NCI-H446 treated with DMSO at 0.1 percent for 48 hours (cell line): ENCODE data around the gene STK38.

Source experiments
- DNase-seq: peaks from one replicate; lab custom pipeline; 2025; lab: John Stamatoyannopoulos, UW

STK38 gene

GRCh38 chr6:36563928-36564284 is 16.6 kb upstream of the STK38 start:
- DNase-seq: no peak

DNA sequence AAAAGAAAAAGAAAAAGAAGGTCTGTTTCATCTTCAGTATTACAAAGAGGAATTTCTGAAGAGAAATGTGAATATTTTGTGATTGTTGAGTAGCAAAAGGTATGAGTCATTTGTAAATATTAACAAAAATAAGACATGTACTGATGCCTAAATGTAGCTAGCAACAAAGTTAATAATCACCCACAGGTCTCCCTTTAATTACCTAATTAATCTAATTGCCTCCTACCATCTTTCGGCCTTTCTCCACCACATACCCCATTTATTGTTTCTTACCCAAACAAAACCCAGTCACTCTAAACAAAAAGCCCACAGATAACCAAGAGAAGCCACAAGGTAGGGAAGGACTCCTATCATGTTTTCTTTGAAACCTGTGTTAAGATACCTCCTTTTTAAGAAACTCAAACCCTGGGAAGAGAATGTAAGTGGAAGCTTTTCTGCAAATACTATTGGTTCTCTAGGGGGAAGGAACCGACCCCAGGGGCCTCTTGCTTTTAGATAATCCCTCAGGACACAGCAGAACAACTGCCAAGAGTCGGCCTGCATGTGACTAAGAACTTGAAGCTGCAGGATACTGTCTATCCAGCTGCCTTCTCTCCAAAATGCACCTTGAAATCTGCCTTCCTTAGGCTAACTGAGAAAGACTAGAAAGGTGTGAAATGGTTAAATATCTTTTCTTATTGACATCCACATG is 16.1 kb upstream of the STK38 start:
- DNase-seq: no peak

GRCh38 chr6:36560822-36561221 is 13.5 kb upstream of the STK38 start:
- no peak for DNase-seq

GRCh38 chr6:36559011-36559793 is 11.9 kb upstream of the STK38 start:
- DNase-seq: no peak

GRCh38 chr6:36556281-36556680 is 9.0 kb upstream of the STK38 start:
- DNase-seq: no peak

GRCh38 chr6:36555750-36556252 is 8.5 kb upstream of the STK38 start:
- no peak for DNase-seq

DNA sequence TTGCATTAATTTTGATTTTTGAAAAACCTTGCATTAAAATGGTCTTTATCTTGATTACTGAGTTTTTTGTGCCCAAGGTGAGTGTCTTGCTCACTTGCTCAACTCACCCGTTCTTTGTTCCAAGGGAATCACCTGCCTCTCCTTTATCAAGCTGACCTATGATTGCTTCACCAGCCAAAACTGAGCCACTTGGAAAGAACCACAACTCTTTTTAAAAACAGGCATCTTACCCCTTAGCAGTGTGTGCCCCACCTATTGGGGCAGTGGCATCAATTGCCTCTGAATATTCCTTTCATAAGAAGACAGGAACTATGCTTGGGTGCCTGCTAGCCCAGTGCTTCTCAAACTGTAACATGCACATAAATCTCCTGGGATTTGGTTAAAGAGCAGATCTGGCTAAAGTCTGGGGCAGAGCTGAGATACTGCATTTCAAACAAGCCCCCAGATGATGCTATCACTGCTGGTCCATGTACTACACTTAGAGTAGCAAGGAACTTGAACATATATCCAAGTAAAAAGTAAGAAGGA is 3.3 kb upstream of the STK38 start:
- DNase-seq: no peak

GRCh38 chr6:36548401-36548743 is 1.1 kb upstream of the STK38 start:
- no peak for DNase-seq

DNA sequence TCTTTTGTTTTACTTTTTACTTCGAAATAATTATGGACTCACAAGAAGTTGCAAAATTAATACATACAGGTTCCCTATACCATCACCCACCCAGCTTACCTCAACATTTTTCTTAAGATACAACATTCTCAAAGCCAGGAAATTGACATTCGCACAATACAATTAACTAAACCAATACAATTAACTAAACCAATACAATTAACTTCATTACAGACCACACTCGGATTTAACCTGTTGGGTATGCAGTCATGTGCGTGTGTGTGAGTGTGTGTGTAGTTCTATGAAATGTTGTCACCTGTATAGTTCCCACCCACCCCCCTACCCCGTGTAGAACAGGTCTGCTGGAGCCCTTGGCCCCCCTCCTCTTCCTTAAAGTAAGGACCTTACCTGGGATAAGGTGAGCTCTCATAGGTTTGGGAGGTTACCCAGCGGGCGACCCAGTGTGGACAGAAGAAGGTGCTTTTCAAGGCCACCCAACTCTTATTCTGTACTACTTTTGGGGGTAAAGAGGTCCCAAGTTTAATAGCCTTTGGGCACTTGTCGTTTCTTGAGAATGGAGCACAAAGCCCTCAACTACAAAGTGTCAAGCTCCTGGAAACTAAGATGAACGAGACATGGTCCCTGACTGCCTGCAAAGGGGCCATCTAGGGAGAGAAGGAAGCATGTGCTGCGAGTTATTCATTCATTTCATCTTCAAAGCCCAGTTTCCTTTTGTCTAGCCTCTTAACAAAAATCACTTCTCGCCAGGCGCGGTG is 544 bp upstream of the STK38 start:
- DNase-seq: no peak

DNA sequence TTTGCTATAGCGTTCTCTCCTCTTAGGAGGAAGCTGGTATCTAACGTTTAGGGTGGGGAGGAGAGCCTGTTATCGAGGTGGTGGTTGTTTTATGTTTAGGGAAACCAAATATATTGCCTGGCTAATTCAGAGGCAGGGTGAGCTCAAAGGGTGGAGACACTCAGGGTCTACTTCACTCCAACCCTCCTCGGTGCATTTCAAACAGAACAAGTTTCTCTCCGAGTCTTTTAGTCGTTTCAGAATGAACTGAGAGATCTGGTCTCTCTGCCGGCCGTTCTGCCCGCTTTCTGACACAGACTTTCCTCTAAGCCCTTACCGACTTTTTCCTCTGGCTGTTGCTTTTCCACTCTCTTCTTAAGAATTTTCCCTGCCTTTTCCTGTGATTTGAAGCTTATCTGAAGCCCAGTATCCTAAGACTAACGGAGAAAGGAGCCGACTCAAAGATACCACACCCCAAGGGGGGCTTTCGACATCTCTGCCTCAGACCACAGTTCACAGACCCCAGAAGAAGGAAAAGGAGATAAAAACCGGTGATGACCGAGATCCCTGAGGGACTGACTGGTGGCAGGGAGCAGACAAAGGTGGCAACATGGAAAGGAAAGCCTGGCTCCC is 865 bp downstream of the STK38 start:
- DNase-seq: no peak

DNA sequence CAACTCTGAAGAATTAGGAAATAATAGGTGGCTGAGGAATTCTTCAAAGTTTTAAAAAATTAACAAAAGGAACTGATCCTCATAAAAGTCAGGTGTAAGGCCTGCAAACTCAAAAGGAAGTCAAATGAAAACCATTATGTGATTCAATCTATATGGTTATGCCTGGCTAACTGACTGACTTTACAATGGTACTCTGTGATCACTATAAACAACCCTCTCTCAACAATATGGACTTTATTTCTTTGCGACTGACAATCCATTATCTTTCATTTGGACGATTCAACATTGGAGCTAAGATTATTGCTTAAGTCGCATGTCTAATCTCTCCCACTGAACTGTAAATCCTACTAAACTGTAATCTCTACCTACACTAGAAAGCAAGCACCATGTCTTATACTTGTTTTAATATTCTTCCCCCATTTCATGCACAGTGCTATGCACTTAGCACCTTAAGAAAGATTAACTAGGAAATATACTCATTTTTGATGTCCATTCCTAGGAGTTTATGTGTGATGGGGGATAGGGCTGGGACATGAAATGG is 1.4 kb downstream of the STK38 start:
- DNase-seq: no peak

GRCh38 chr6:36544228-36544627 is 3.1 kb downstream of the STK38 start:
- no peak for DNase-seq

DNA sequence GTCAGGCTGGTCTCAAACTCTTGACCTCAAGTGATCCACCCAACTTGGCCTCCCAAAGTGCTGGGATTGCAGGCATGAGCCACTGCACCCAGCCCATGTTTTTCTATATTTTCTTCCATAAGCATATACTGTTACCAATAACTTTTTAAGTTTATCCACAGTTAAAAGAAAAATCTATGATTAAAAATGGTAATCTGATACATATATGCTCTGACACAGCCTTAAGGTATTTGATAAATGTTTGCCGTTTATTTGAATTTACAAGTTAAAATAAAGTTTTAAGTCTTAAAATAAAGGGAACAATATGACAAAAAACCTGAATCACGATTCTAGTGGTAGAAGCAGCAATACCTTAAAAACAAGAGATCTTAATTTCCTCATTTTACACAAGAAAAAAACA is 5.2 kb downstream of the STK38 start:
- no peak for DNase-seq

DNA sequence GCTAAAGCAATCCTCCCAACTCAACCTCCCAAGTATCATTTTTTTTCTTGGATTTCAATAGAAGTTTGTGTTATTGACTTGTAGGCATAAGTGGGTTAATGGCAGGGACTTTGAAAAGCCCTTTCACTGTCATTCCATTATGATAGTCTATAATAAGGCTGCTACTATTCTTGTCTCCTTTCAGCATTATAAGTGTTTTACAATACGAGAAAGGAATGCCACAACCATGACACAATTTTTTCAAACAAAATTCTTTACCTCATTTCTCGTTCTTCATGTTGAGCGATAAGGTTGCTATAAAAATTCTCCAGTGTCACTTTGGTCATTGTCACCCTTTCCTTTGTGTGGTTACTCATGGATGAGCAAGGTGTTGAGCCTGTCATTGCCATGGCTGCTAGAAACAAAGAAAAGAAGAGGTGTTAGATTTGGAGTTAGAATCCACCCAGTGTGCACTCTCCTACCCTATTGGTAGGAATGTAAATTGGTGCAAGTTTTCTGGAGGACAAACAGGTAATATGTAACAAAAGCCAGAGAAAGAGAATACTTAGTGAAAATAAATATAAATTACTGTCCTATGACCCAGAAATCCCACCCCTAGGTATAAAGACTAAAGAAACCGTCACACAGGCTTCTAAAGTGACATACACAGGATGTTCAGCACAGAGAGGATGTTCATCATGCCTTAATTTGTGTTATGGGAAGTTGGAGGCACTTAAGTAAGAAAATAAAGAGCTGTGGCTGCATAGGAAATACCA is 7.3 kb downstream of the STK38 start:
- DNase-seq: no peak

GRCh38 chr6:36536873-36537547 is 10.3 kb downstream of the STK38 start:
- no peak for DNase-seq

DNA sequence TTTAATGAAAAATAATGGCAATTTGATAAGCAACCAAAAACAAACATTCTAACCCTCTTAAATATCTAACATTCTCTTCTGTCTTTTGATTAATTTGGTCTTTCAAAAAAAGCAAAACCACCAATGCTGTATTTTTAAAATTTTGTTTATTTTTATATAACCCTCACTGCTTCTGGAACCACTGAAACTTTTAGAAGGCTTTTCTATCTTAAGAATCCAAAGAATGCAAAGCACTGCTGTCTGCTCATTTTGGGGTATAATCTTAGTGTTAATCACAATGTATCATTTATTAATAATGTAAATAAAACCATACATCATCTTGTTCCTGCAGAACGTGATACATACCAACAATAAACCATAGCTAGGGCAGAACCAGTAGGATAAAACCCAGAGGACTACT is 14.0 kb downstream of the STK38 start:
- no peak for DNase-seq

DNA sequence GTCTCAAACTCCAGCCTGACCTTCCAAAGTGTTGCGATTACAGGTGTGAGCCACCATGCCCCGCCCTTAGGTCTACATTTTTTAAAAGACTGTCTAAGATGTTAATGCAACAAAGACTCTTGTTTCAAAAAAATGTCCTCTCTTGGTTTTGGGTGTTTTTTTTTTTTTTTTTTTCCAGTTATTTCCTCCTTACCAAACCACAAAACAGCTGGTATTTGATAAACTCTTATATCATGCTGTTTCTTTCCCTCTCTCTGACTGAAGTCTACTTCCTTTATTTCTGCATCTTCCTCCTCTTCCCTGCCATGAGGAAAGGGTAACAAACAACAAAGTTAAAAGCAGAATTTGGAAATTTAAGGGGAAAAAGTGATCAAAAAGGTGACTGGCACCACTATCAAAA is 21.2 kb downstream of the STK38 start:
- DNase-seq: no peak

DNA sequence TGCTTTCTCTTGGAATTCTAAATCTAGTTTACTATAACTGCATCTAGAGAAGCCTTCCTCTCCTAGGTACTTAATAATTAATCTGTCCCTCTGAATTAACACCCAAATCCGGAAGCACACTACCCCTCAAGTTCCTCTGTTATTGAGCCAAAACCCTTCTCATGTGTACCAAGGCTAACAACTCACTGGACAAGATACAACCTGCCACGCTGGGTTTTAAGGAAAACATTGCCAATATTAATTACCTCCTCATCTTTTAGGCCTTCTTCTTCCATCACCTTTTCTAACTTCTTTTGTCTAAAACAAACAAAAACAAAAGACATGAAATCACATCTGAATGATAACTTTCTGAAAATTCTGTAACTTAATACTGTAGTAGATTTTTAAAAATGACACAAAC is 21.9 kb downstream of the STK38 start:
- DNase-seq: no peak

DNA sequence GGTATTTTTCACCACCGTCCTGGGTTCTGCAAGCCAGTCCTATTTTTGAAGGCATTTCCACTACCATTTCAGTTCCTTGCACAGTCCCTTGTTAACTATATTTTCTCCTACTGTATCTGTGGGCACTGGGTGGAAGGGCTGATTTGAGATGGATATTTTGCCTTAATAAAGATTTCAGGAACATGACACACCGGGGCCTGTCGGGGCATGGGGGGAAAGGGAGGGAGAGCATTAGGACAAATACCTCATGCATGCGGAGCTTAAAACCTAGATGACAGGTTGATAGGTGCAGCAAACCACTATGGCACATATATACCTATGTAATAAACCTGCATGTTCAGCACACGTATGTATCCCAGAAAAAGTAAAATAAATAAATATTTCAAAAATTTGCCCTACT is 22.4 kb downstream of the STK38 start:
- no peak for DNase-seq

DNA sequence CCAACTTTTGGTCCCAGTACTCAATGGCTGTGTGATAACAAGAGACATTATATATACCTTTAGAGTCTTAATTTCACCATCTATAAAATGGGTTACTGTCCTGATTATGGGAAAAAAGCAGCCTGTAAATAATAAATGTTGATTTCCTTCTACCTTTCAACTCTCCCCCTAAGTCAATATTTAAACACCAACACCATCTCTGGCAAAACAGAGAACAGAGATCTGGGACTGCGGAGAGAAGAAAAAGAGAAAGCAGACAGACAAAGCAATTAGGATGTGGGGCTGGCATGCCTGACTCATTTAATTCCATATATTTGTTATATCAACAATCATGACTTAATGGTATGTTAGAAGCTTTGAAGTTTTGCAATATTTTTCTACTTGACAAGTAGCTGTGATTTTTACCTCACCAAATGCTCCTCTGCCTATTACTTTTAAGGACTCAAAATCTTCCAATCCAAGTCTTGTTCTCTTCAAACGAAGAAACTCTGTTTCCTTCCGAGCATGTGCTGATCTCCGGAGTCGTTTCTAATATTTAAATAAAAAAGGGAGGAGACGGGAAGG is 23.3 kb downstream of the STK38 start:
- DNase-seq: no peak
